AG20443 (cell line): ENCODE results near the gene FASN.
"Not testable (repeated sequence)": the region's sequence is repeated elsewhere in the genome, so short reads cannot be mapped to it uniquely, and the experiment has no call there.

Experiments
- DNase-seq: peaks from one replicate; pipeline ENCODE4 v3.0.0; 2012; ENCODE audit warnings: low spot score, mixed read lengths

The FASN gene

DNA sequence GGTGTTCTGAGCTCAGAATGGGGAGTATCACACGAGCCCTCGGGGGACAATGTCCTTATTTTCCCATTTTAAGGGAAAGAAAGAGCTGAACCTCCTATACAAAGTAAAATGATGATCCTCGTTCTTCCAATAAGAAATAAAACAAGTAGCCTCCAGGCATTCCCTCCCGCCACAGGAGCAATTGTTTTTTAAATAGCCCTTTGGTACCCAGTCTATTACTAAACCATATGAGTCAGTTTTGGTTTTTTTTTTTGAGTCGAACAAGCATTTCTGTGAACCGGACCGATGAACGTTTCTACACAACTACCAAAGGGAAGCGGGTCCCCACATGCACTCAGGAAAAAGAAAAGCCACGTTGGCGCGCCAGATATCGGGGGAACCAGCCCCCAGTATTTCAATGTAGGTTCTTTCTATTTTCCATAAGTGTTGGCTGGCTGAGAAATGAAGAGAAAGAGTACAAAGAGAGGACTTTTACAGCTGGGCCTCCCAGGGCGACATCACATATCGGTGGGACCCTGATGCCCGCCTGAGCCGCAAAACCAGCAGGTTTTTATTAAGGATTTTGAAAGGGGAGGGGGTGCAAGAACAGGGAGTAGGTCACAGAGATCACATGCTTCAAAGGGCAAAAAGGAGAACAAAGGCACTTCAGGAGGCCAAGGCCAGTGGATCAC, 56.8 kb downstream of the FASN start:
- DNase-seq: no peak

GRCh38 chr17:82039695-82040299, 58.2 kb downstream of the FASN start:
- DNase-seq: no peak

DNA sequence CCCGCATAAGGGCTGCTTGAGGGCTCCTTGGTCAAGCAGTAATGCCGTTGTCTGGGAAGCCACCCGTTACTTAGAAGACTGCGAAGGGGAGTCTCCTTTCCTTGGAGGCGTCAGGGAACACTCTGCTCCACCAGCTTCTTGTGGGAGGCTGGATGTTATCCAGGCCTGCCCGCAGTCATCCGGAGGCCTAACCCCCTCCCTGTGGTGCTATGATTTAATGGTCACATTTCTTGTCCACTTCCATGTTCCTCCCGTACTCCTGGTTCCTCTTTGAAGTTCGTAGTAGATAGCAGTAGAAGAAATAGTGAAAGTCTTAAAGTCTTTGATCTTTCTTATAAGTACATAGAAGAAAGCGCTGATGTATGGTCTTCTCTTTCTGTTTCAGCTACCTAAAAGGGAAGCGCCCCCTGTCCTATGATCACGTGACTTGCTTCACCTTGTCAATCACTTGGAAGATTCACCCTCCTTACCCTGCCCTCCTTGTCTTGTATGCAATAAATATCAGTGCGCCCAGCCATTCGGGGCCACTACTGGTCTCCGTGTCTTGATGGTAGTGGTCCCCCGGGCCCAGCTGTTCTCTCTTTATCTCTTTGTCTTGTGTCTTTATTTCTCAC, 59.1 kb downstream of the FASN start:
- DNase-seq: not testable (repeated sequence)

DNA sequence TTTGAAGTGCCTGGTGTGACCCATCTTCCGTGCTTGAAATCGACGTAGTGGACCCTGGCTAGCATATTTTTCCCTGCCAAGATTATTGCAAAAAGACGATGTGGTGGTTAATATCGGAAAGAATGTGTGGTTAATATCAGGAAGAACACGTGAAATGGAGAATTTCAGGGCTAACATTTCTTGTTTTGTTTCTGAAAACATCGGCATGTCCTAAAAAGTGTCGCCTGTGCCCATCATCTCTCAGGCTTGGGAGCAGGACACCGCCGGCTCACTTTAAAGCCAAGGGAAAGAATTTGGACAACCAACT, 60.2 kb downstream of the FASN start:
- no peak for DNase-seq

GRCh38 chr17:82037092-82037888, 60.7 kb downstream of the FASN start, which contains the start of gene DCXR:
Gene DCXR, minus strand, starts transcription at chr17:82037697. Its CDS starts 15 bp downstream, at chr17:82037682.
- peak; percentile 97 for DNase-seq

GRCh38 chr17:82036634-82037091, 61.4 kb downstream of the FASN start:
- DNase-seq: no peak

- no peak for DNase-seq
Measured at GRCh38 chr17:82035956-82036633, 61.9 kb downstream of the FASN start.

GRCh38 chr17:82035488-82035887, 62.5 kb downstream of the FASN start:
- DNase-seq: no peak

GRCh38 chr17:82034371-82035011, 63.5 kb downstream of the FASN start:
- no peak for DNase-seq

- no peak for DNase-seq
Measured at GRCh38 chr17:82033359-82034085, 64.5 kb downstream of the FASN start.

GRCh38 chr17:82031885-82032627, 66.0 kb downstream of the FASN start:
- no peak for DNase-seq

DNA sequence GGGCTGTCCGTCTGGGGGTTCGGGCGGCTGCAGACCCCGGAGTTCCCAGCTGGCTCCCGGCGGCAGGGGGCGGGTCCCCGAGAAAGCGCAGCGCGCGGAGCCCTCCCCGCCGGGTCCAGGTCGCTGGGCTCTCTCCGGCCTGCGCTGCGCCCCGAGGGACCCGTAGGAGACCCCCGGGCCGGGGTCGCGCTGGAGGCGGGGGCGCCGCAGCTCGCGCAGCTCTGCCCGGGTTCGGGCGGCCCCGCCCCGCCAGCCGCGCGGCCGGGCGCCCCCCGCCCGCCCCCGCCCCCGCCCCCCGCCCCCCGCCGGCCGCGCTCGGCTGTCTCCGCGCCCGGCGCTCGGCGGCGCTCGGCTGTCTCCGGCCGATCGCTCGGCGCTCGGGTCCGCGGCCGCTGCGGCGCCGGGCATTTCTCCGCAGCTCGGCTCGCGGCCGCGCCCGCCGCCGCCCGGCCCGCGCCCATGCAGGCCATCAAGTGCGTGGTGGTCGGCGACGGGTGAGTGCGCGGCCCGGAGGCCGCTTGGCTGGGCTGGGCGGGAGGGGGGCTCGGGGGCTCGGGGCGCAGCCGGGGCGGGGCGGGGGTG, 66.6 kb downstream of the FASN start, which contains the start of gene RAC3:
TSS of gene RAC3 (plus strand) at position 376 of the 582 bp plus-strand sequence. CDS start at position 460, 84 bp downstream.
- peak; percentile 72 for DNase-seq

DNA sequence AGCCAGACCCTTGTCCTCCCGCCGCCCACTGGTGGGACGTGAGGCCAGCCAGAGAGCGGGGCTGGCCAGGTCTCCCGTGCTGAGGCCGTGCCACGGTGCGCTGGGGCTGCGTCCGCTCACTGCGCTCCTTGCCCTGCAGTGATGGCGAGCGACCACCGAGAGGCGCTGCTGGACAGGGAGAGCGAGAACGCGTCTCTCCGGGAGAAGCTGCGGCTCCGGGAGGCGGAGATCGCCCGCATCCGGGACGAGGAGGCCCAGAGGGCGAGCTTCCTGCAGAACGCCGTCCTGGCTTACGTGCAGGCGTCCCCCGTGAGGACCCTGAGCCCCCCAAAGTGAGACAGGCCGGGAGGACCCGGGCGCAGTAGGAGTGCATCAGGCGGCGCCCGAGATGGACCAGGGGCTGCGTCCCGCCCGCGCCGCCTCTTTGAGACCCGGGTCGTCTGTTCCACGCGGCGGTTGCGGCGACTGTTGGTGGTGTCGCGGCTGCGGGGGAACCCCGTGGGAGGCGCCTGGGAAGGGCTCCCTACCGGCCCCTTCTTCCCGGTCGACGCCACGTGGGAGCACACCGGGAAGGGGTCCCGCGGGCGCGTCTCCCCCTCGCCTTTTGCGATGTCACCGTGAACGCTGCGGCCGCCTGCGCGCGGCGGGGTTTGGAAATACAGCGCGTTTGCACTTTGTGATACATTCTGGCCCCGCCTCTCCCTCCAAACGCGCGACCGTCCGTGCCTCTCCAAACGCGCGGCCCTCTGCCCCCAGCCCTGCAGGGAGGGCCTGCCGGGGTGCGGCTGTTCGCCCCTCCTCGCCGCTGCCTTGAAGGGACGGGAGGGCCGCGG, 67.3 kb downstream of the FASN start:
- DNase-seq: peak; percentile 90

DNA sequence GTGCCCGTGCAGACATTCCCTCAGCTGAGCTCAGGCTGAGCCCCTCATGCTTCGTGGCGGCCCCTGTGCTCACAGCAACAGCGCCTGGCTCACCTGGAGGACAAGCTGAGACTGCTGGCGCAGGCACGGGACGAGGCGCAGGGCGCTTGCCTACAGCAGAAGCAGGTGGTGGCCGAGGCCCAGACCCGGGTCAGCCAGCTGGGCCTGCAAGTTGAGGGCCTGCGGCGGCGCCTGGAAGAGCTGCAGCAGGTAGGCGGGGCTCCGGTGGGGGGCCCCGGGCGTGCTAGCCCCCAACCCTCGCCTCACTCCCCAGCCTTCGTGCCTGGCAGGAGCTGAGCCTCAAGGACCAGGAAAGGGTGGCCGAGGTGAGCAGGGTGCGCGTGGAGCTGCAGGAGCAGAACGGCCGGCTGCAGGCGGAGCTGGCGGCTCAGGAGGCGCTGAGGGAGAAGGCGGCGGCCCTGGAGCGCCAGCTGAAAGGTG, 68.0 kb downstream of the FASN start:
- no peak for DNase-seq

DNA sequence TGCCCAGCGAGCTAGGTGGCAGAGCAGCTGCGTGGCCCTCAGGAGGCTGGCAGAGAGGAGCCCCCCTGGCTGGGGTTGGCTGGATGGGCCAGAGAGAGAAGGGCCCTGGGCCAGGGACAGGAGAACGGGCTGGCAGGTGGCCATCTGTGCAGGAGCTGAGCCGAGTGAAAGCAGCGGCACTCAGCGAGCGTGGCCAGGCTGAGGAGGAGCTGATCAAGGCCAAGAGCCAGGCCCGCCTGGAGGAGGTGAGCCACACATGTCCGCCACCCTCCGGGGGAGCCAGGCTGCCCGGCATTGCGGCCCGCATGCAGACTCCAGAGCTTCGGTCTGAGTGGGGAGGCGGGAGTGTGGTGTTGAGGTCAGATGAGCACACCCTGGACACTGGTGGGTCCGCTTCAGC, 68.6 kb downstream of the FASN start:
- no peak for DNase-seq

DNA sequence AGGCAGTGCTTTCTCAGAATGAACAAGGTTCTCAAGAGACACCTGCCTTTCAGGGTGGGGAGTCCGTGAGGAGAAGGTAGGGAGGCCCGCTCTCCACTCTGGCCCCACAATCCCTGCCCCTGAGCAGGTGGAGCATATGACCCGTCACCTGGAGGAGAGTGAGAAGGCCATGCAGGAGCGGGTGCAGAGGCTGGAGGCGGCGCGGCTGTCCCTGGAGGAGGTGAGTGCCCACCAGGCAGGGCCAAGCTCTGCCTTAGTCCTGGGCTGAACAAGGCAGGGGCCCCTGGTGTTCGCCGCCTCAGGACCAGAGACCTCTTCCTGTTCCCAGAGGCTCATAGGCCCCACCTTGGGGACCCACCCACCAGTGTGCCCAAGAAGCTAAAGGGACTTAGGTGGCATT, 69.1 kb downstream of the FASN start:
- no peak for DNase-seq
